Prostate gland (tissue), 1 donor: Measurements from ENCODE around the gene MBOAT7.

Experiments used
- POLR2A ChIP-seq: fragments of 450-650 bp; IDR thresholded peaks from one replicate; pipeline ENCODE4 v1.6.1; 2016; ENCODE audit warnings: antibody characterized with exemption, mild to moderate bottlenecking
- POLR2AphosphoS5 ChIP-seq: sonication (generic); formaldehyde crosslinking; IDR thresholded peaks from one replicate; pipeline ENCODE4 v1.6.1; 2017; ENCODE audit warnings: antibody characterized with exemption

- TF ChIP-seq POLR2AphosphoS5: no peak
- TF ChIP-seq POLR2A: no peak
Observed at GRCh38 chr19:54153731-54154326, 35.6 kb downstream of the MBOAT7 start.
